Pancreas (tissue), 10 donors: Measurements from ENCODE around the gene HDAC5. TPM values are rescaled to one million over a fixed set of nuclear protein-coding genes. Genes with fewer than 3 reads are reported as not detected.
"Not testable (repeated sequence)": the region's sequence is repeated elsewhere in the genome, so short reads cannot be mapped to it uniquely, and the experiment has no call there.

Experiments
- ATAC-seq, 4 donors: fragments of 200-7000 bp; cut with Tn5 transposase; one replicate each; pipeline versions ENCODE4 v1.8.0 to v1.9.1; 2020; ENCODE audit warnings: mild to moderate bottlenecking in 4 of 4, moderate library complexity in 4 of 4
- DNase-seq, 6 donors: peaks; one replicate each; pipeline ENCODE4 v3.0.0-alpha.2; 2020
- FAIRE-seq: peaks from 2 replicates; lab custom pipeline; 2012; peaks lifted over from hg19 to GRCh38; lab: Jason Lieb, UNC
- H3K27ac ChIP-seq, 4 donors: fragments of 200-600 bp; sonication (generic); 1 replicate in 3 of 4; 2 replicates in 1 of 4; pipeline versions ENCODE4 v1.5.0 to v1.8.0; 2020
- H3K27me3 ChIP-seq, 4 donors: fragments of 200-600 bp; one replicate each; pipeline ENCODE4 v1.8.0; 2021
- H3K36me3 ChIP-seq, 3 donors: fragments of 200-600 bp; sonication (generic) in 1 of 3; one replicate each; pipeline versions ENCODE4 v1.5.0 to v1.8.0; 2020 to 2021
- H3K4me1 ChIP-seq, 3 donors: fragments of 200-600 bp; one replicate each; pipeline ENCODE4 v1.8.0; 2021
- H3K4me3 ChIP-seq, 4 donors: fragments of 200-600 bp; sonication (generic) in 2 of 4; one replicate each; pipeline versions ENCODE4 v1.5.0 to v1.8.0; 2020 to 2021
- H3K9me3 ChIP-seq, 4 donors: fragments of 200-600 bp; one replicate each; pipeline ENCODE4 v1.8.0; 2021
- WGBS, 2 donors: extraction: QIAGEN DNeasy Blood & Tissue Kit; methylation state at CpG; one replicate each; pipeline ENCODE4 v1.1.7; 2013; 5-methylcytosine and 5-hydroxymethylcytosine counted together
- intact Hi-C, 3 donors: fragments of 100-400 bp; cut with DNase I; formaldehyde crosslinking; loops; one replicate each; pipeline versions ENCODE4 v1.11.1 to v1.14.2; 2022
- polyA plus RNA-seq, 2 donors: library from polyadenylated mRNA; stranded (reverse); fragments of 200-250 nt; gene quantifications; one replicate each; pipeline ENCODE4 v1.2.3, GENCODE V29; 2013
- total RNA-seq, 6 donors: library from RNA; stranded (reverse); fragmentation: NEBNext Ultra II Directional in 4 of 6; extraction: Animal tissue kit (Norgen Biotek cat#: 25700) in 4 of 6; gene quantifications; one replicate each; pipeline versions ENCODE4 v1.2.1 to v1.2.4, GENCODE V29; 2021 to 2023
- TF ChIP-seq, protein P1 (sequence below), 4 donors: fragments of 200-600 bp; sonication (generic) in 3 of 4; IDR thresholded peaks; one replicate each; pipeline versions ENCODE4 v1.5.0 to v1.8.0; 2021; ENCODE audit warnings: antibody characterized with exemption in 4 of 4
- donor health status: healthy with polysubstance abuse.
- donor health status: DM: no; HTN: no; CAD: no; lungs with moderate emphysema.
- donor health status: DM: no; HTN: no; CAD: no.
- donor health status: control.
- donor health status: control.
- donor health status: Bipolar disorder and iron deficiency.
- donor health status: DM: yes; HTN: yes; CAD: no.
- donor health status: DM: no; HTN: no; CAD: no.
- donor health status: DM: no; HTN: no; CAD: no.
- donor health status: DM: yes; HTN: yes; CAD: no.

The HDAC5 gene
- total and polyA plus RNA-seq, 8 donors, result 10.9 to 38.1 (median 18.2) TPM

GRCh38 chr17:44122816-44123355 is 555 bp downstream of the HDAC5 start:
- Histone ChIP-seq H3K27ac (peak overlapping the region; percentile 74 to 88 (median 81)), H3K9me3 (no peaks in the 10 kb centered on the region), H3K4me3 (peak overlapping the region; percentile 92 to 100 (median 97)), H3K4me1 (peaks cover 0 to 6% (median 6%) of the 10 kb centered on the region in 3 donors), H3K36me3 (no peaks in the 10 kb centered on the region), H3K27me3 (no peaks in the 10 kb centered on the region)
- TF ChIP-seq, protein P1, sequence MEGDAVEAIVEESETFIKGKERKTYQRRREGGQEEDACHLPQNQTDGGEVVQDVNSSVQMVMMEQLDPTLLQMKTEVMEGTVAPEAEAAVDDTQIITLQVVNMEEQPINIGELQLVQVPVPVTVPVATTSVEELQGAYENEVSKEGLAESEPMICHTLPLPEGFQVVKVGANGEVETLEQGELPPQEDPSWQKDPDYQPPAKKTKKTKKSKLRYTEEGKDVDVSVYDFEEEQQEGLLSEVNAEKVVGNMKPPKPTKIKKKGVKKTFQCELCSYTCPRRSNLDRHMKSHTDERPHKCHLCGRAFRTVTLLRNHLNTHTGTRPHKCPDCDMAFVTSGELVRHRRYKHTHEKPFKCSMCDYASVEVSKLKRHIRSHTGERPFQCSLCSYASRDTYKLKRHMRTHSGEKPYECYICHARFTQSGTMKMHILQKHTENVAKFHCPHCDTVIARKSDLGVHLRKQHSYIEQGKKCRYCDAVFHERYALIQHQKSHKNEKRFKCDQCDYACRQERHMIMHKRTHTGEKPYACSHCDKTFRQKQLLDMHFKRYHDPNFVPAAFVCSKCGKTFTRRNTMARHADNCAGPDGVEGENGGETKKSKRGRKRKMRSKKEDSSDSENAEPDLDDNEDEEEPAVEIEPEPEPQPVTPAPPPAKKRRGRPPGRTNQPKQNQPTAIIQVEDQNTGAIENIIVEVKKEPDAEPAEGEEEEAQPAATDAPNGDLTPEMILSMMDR (IDR thresholded peaks at IDR 0.05), result no peak
- DNase-seq (peak in 1 of 6 donors; percentile 33), FAIRE-seq (no peak), ATAC-seq (peak in 2 of 4 donors; percentile 3 to 17)
- 1 to 2% methylated on average over 22 to 32 of the region's 32 CpGs for WGBS, 2 donors
- intact Hi-C loops, result no loop called here

DNA sequence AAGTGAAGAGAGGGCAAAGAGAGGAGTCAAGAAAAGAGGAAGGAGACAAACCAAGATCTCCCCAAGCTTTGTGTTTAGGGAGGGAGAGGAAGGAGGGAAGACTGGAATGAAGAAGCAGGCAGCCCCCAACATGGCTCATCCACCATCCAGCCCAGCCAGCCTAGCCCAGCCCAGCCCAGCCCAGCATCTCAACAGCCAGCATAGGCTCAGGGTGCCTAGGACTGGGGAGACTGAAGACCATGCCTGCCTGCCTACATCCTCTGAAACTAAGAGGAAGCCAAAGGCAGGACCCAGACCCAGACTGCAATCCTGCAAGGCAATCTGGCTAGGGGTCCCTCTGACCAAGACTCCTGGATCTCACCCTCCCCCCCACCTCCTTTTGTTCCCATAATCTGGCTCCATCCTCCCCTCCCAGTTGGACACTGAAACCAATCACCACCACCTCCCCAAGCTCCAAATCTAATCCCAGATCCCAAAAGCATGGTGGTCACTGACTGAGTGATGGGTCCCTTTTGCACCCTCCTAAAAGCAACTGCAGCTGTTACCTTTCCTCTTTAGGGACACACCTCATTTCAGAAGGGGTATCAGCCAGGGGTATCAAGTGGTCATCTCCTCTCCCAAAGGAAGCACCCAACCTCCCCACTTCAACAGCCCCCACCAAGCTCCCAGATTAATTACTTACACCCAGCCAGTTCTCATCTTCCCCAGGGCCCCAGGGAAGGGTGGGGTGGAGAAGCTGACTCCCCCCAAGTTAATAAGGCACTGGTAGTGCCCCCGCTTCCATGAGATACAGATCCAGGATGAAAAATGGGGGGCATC is 1.2 kb downstream of the HDAC5 start:
- ATAC-seq, result no peak

GRCh38 chr17:44120851-44121605 is 2.4 kb downstream of the HDAC5 start:
- peaks cover 0 to 6% (median 0%) of the 10 kb centered on the region in 3 donors for H3K36me3 ChIP-seq
- no peak for ATAC-seq
- H3K27ac ChIP-seq, result no peak overlapping the region
- DNase-seq, result no peak
- no peaks in the 10 kb centered on the region for H3K27me3 ChIP-seq
- TF ChIP-seq, protein P1 (IDR thresholded peaks at IDR 0.05), result no peak
- no peak overlapping the region for H3K4me3 ChIP-seq
- H3K4me1 ChIP-seq, result peaks cover 0 to 6% (median 6%) of the 10 kb centered on the region in 3 donors
- 55 to 57% methylated on average over 9 of the region's 9 CpGs for WGBS, 2 donors
- no peaks in the 10 kb centered on the region for H3K9me3 ChIP-seq
- intact Hi-C loops, result no loop called here
- no peak for FAIRE-seq

More for the DNA sequence above, 1.2 kb downstream of the HDAC5 start:
- no peak for DNase-seq
- Histone ChIP-seq H3K4me1 (peaks cover 0 to 6% (median 6%) of the 10 kb centered on the region in 3 donors), H3K9me3 (no peaks in the 10 kb centered on the region), H3K27me3 (no peaks in the 10 kb centered on the region), H3K27ac (peak overlapping the region in 1 of 4 donors; percentile 86), H3K36me3 (no peaks in the 10 kb centered on the region), H3K4me3 (peak overlapping the region in 3 of 4 donors; percentile 97 to 100 (median 97))
- intact Hi-C loops, result no loop called here
- 26 to 29% methylated on average over 1 of the region's 1 CpG for WGBS, 2 donors
- no peak for FAIRE-seq
- TF ChIP-seq, protein P1 (IDR thresholded peaks at IDR 0.05), result no peak

GRCh38 chr17:44120281-44120680 is 3.2 kb downstream of the HDAC5 start:
- H3K27me3 ChIP-seq, ATAC-seq, H3K36me3 ChIP-seq, H3K9me3 ChIP-seq, H3K4me3 ChIP-seq, FAIRE-seq, intact Hi-C loops, H3K27ac ChIP-seq, DNase-seq, H3K4me1 ChIP-seq: not testable (repeated sequence)
- WGBS, 2 donors, result 92 to 93% methylated on average over 11 of the region's 11 CpGs

DNA sequence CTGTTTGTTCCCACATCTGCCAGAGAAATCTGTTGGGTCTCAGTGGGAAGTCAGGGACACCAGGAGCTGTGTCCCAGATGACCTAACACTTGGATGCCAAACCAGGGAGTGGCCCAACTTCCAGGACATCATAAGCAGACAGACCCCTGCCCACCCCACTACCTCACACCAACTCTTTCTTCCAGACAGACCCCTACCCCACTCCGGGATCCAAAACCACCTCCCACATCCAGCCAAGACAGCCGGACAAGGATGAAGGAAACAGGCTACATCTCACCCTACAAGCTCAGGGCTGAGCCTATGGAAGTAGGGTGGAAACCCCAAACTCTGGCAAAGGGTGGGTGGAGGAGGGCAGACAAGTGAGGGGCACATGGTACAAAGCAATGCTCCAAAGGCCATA is 3.6 kb downstream of the HDAC5 start:
- H3K36me3 ChIP-seq, result peaks cover 0 to 6% (median 0%) of the 10 kb centered on the region in 3 donors
- TF ChIP-seq, protein P1 (IDR thresholded peaks at IDR 0.05), result no peak
- ATAC-seq (no peak), DNase-seq (no peak), FAIRE-seq (no peak)
- H3K4me1 ChIP-seq, result peaks cover 0 to 6% (median 6%) of the 10 kb centered on the region in 3 donors
- no peak overlapping the region for H3K27ac ChIP-seq
- intact Hi-C loops, result no loop called here
- no peaks in the 10 kb centered on the region for H3K9me3 ChIP-seq
- no peaks in the 10 kb centered on the region for H3K27me3 ChIP-seq
- 93 to 96% methylated on average over 2 of the region's 2 CpGs for WGBS, 2 donors
- H3K4me3 ChIP-seq, result no peak overlapping the region
